Natural killer cell (primary cell): ENCODE data around the gene TRRAP. TPM values are rescaled to one million over a fixed set of nuclear protein-coding genes. Genes with fewer than 3 reads are reported as not detected.

Experiments
- ATAC-seq, 3 donors: fragments of 150-1000 bp in 2 of 3; fragments of 200-7000 bp in 1 of 3; cut with Tn5 transposase; 1 replicate in 1 of 3; 2 replicates in 2 of 3; pipeline ENCODE4 v1.10.0; 2021; ENCODE audit warnings: mild to moderate bottlenecking in 2 of 3, moderate library complexity in 2 of 3
- DNase-seq, 2 donors: peaks; one replicate each; pipeline versions ENCODE4 v3.0.0 to v3.0.0-alpha.2; 2013 to 2021; ENCODE audit warnings: mixed read lengths in 1 of 2
- H3K27ac ChIP-seq: one replicate; pipeline ENCODE4 v1.5.1; 2013; ENCODE audit warnings: mild to moderate bottlenecking, low read length
- H3K27me3 ChIP-seq: one replicate; pipeline ENCODE4 v1.6.1; 2013; ENCODE audit warnings: low read length; ENCODE audit not compliant: control insufficient read depth, insufficient read depth
- H3K36me3 ChIP-seq: one replicate; pipeline ENCODE4 v1.6.1; 2013; ENCODE audit warnings: low read length; ENCODE audit not compliant: control insufficient read depth, insufficient read depth
- H3K4me1 ChIP-seq: one replicate; pipeline ENCODE4 v1.6.1; 2013; ENCODE audit warnings: low read length; ENCODE audit not compliant: control insufficient read depth, insufficient read depth
- H3K4me3 ChIP-seq: one replicate; pipeline ENCODE4 v1.5.1; 2013; ENCODE audit warnings: low read length
- H3K9me3 ChIP-seq: one replicate; pipeline ENCODE4 v1.6.1; 2013; ENCODE audit warnings: low read length; ENCODE audit not compliant: control insufficient read depth, insufficient read depth
- H3K27ac Mint-ChIP-seq, 2 donors: one replicate each; pipeline ENCODE4 v1.8.0; 2022; ENCODE audit warnings: mild to moderate bottlenecking in 2 of 2, mixed read lengths in 2 of 2, moderate library complexity in 1 of 2
- H3K27me3 Mint-ChIP-seq, 2 donors: one replicate each; pipeline ENCODE4 v1.8.0; 2022; ENCODE audit warnings: low read depth in 2 of 2, mixed read lengths in 2 of 2
- H3K36me3 Mint-ChIP-seq: one replicate; pipeline ENCODE4 v1.8.0; 2022; ENCODE audit warnings: mixed read lengths
- H3K4me1 Mint-ChIP-seq, 2 donors: one replicate each; pipeline ENCODE4 v1.8.0; 2022; ENCODE audit warnings: mixed read lengths in 2 of 2
- H3K4me3 Mint-ChIP-seq: one replicate; pipeline ENCODE4 v1.8.0; 2022; ENCODE audit warnings: mild to moderate bottlenecking, moderate library complexity, mixed read lengths
- H3K9me3 Mint-ChIP-seq, 2 donors: one replicate each; pipeline ENCODE4 v1.8.0; 2022; ENCODE audit warnings: mixed read lengths in 2 of 2
- WGBS: methylation state at CpG from one replicate; pipeline ENCODE4 v1.1.7; 2013; ENCODE audit warnings: missing lambda C conversion rate; ENCODE audit not compliant: insufficient coverage; 5-methylcytosine and 5-hydroxymethylcytosine counted together
- intact Hi-C: fragments of 100-400 bp; cut with micrococcal nuclease; formaldehyde crosslinking; loops from one replicate; pipeline ENCODE4 v1.14.2; 2022
- total RNA-seq, 4 donors: library from RNA; stranded (reverse); fragments of 120-200 nt in 1 of 4; gene quantifications; one replicate each; pipeline versions ENCODE4 v1.2.3 to v1.2.4, GENCODE V29; 2013 to 2022
- TF ChIP-seq, protein P1 (sequence below): fragments of 200-600 bp; IDR thresholded peaks from one replicate; pipeline ENCODE4 v1.8.0; 2022; ENCODE audit warnings: antibody characterized with exemption

The TRRAP gene
- total RNA-seq, 3 donors from 2014 or later (not counting 1 experiment from before 2014, with no cell fraction given): 45.4 to 62.9 (median 62.4) TPM

DNA sequence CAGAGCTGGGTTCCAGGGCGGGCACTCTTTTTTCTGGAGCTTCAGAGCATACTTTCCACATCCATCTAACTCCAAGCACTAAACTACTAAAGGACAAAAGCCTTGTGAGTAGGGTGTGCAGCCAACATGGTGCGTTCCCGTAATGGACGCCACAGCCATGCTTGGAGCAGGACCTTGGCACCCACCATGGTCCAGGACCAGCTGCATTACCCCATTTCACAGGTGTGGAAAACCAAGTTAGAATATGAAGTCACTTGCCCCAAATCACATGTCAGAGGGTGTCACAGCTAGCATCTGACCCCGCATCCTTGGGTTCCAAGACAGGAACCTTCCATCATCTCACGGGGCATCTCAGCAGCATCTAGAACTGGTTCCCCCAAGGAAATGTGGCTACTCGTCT lies 153.2 kb downstream of the TRRAP start:
- Histone ChIP-seq H3K27ac (no peak overlapping the region), H3K36me3 (peaks cover 67% of the 10 kb centered on the region), H3K9me3 (no peaks in the 10 kb centered on the region), H3K27me3 (no peaks in the 10 kb centered on the region), H3K4me1 (no peaks in the 10 kb centered on the region), H3K4me3 (no peak overlapping the region)
- Mint-ChIP-seq H3K9me3 (no peaks in the 10 kb centered on the region), H3K36me3 (no peaks in the 10 kb centered on the region), H3K4me1 (no peaks in the 10 kb centered on the region), H3K4me3 (no peak overlapping the region), H3K27me3 (no peaks in the 10 kb centered on the region), H3K27ac (peak overlapping the region in 1 of 2 donors; percentile 47)
- no peak for DNase-seq
- no peak for ATAC-seq
- 98% methylated on average over 7 of the region's 7 CpGs for WGBS
- intact Hi-C loops: no loop called here
- TF ChIP-seq, protein P1, sequence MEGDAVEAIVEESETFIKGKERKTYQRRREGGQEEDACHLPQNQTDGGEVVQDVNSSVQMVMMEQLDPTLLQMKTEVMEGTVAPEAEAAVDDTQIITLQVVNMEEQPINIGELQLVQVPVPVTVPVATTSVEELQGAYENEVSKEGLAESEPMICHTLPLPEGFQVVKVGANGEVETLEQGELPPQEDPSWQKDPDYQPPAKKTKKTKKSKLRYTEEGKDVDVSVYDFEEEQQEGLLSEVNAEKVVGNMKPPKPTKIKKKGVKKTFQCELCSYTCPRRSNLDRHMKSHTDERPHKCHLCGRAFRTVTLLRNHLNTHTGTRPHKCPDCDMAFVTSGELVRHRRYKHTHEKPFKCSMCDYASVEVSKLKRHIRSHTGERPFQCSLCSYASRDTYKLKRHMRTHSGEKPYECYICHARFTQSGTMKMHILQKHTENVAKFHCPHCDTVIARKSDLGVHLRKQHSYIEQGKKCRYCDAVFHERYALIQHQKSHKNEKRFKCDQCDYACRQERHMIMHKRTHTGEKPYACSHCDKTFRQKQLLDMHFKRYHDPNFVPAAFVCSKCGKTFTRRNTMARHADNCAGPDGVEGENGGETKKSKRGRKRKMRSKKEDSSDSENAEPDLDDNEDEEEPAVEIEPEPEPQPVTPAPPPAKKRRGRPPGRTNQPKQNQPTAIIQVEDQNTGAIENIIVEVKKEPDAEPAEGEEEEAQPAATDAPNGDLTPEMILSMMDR: no peak

DNA sequence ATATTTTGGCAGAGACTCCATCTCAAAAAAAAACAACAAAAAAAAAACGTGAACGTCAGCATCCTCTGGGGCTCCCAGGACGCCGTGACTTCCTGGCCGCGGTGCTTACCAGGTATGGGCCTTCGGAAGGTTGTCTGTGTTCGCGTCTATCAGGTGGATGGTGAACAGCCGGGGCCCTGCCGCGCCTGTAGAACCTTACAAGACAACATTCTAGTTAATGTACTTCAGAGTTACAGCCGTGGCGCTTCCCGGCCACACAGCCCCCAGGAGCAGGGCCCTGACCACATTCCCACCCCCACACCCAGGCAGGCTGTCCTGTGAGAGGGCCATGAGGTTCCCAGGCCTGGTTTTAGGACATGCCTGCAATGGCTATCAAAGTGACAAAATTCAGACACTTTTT lies 154.6 kb downstream of the TRRAP start:
- H3K4me1 Mint-ChIP-seq: no peaks in the 10 kb centered on the region
- intact Hi-C loops: no loop called here
- no peaks in the 10 kb centered on the region for H3K27me3 Mint-ChIP-seq
- Histone ChIP-seq H3K27ac (no peak overlapping the region), H3K4me1 (no peaks in the 10 kb centered on the region), H3K9me3 (no peaks in the 10 kb centered on the region), H3K36me3 (peaks cover 79% of the 10 kb centered on the region), H3K27me3 (no peaks in the 10 kb centered on the region), H3K4me3 (no peak overlapping the region)
- H3K9me3 Mint-ChIP-seq: no peaks in the 10 kb centered on the region
- no peak overlapping the region for H3K27ac Mint-ChIP-seq
- TF ChIP-seq, protein P1: no peak
- WGBS: 93% methylated on average over 15 of the region's 15 CpGs
- H3K4me3 Mint-ChIP-seq: no peak overlapping the region
- H3K36me3 Mint-ChIP-seq: no peaks in the 10 kb centered on the region
- ATAC-seq: no peak
- no peak for DNase-seq

DNA sequence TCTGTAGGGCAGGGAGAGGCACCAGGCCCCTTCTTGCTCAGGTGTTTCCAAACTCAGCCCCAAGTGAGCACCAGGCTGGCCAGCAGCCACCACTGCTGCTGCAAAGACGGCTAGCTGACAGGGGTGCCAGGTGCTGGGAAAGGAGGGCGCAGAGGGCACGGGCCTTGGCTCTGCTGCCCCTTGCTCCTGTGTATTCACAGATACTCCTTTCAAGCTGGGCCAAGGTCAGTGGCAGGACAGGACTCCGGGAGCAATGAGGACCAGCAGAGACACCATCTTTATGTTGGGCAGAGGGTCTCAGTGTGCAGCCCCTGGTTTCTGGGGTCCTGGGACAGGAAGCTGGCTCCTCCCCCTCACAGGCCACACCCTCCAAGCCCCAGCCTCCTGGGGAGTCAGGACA lies 155.4 kb downstream of the TRRAP start:
- H3K9me3 Mint-ChIP-seq: no peaks in the 10 kb centered on the region
- peak in 1 of 3 donors; percentile 12 for ATAC-seq
- no peaks in the 10 kb centered on the region for H3K4me1 ChIP-seq
- no peaks in the 10 kb centered on the region for H3K36me3 Mint-ChIP-seq
- intact Hi-C loops: no loop called here
- H3K27me3 ChIP-seq: no peaks in the 10 kb centered on the region
- H3K4me3 Mint-ChIP-seq: no peak overlapping the region
- peaks cover 84% of the 10 kb centered on the region for H3K36me3 ChIP-seq
- no peaks in the 10 kb centered on the region for H3K27me3 Mint-ChIP-seq
- no peak overlapping the region for H3K4me3 ChIP-seq
- WGBS: 98% methylated on average over 4 of the region's 4 CpGs
- H3K4me1 Mint-ChIP-seq: no peaks in the 10 kb centered on the region
- no peaks in the 10 kb centered on the region for H3K9me3 ChIP-seq
- TF ChIP-seq, protein P1: no peak
- no peak overlapping the region for H3K27ac Mint-ChIP-seq
- DNase-seq: no peak
- H3K27ac ChIP-seq: no peak overlapping the region
